ENCODE data around the gene ACAP1. TPM values are rescaled to one million over a fixed set of nuclear protein-coding genes. Genes with fewer than 3 reads are reported as not detected.
A peak's percentile ranks its signal among the peaks of the same experiment; 100 is the strongest.

The ACAP1 gene
- total and polyA plus RNA-seq, 3 donors from 2014 or later, result 12.6 to 140 (median 95.2) TPM

GRCh38 chr17:7354262-7354843 is 18.0 kb downstream of the ACAP1 start:
- H3K36me3 ChIP-seq (ENCODE audit: low read depth, missing control alignments), result no peaks in the 10 kb centered on the region
- WGBS, 2 donors, result 66 to 76% methylated on average over 9 of the region's 9 CpGs
- intact Hi-C loops (cut with DNase I; ENCODE audit: low total_unique reads), result loop anchor here (10.0 kb wide), 1 partner anchor 210 kb away; the partner anchor contains the start of gene SENP3
- H3K4me1 ChIP-seq, result peaks cover 20% of the 10 kb centered on the region
- H3K9me3 ChIP-seq, result no peaks in the 10 kb centered on the region
- TF ChIP-seq CTCF (IDR thresholded peaks at IDR 0.05) (no peak), POLR2A (IDR thresholded peaks at IDR 0.05) (no peak)
- no peak overlapping the region for H3K4me3 ChIP-seq
- no peaks in the 10 kb centered on the region for H3K27me3 ChIP-seq
- peak; percentile 51 for DNase-seq
- H3K27ac ChIP-seq, result no peak overlapping the region

GRCh38 chr17:7355053-7355452 is 18.7 kb downstream of the ACAP1 start, which contains the start of gene TMEM95:
Gene TMEM95, plus strand, starts transcription at chr17:7355156. Its CDS starts 49 bp downstream, at chr17:7355205.
- DNase-seq, result peak; percentile 76
- Histone ChIP-seq H3K9me3 (no peaks in the 10 kb centered on the region), H3K27me3 (no peaks in the 10 kb centered on the region), H3K36me3 (ENCODE audit: low read depth, missing control alignments) (no peaks in the 10 kb centered on the region), H3K4me3 (no peak within 1 kb of the TSS), H3K27ac (peak within 1 kb of the TSS in 1 of 2 donors; percentile 16), H3K4me1 (peaks cover 14% of the 10 kb centered on the region)
- 63 to 79% methylated on average over 6 to 10 of the region's 10 CpGs for WGBS, 2 donors
- TF ChIP-seq CTCF (IDR thresholded peaks at IDR 0.05) (no peak), POLR2A (IDR thresholded peaks at IDR 0.05) (no peak)
- intact Hi-C loops (cut with DNase I; ENCODE audit: low total_unique reads), result loop anchor here (10.0 kb wide), 1 partner anchor 210 kb away; the partner anchor contains the start of gene SENP3

- DNase-seq, result no peak
Measured at GRCh38 chr17:7355573-7355972, 19.2 kb downstream of the ACAP1 start.

GRCh38 chr17:7356072-7356549 is 19.8 kb downstream of the ACAP1 start:
- 29% methylated on average over 12 of the region's 12 CpGs; no CpG with 5 or more reads in 1 of the 2 donors for WGBS, 2 donors
- no peak overlapping the region for H3K27ac ChIP-seq
- peak; percentile 77 for DNase-seq
- H3K9me3 ChIP-seq, result no peaks in the 10 kb centered on the region
- no peaks in the 10 kb centered on the region for H3K36me3 ChIP-seq (ENCODE audit: low read depth, missing control alignments)
- TF ChIP-seq CTCF (IDR thresholded peaks at IDR 0.05) (peak; percentile 71 to 76 (median 75)), POLR2A (IDR thresholded peaks at IDR 0.05) (no peak)
- peaks cover 14% of the 10 kb centered on the region for H3K4me1 ChIP-seq
- H3K4me3 ChIP-seq, result no peak overlapping the region
- intact Hi-C loops (cut with DNase I; ENCODE audit: low total_unique reads), result loop anchor here (10.0 kb wide), 1 partner anchor 209 kb away; the partner anchor contains the start of gene SENP3
- no peaks in the 10 kb centered on the region for H3K27me3 ChIP-seq

More at GRCh38 chr17:7355573-7355972, 19.2 kb downstream of the ACAP1 start:
- H3K4me1 ChIP-seq, result peaks cover 14% of the 10 kb centered on the region
- TF ChIP-seq CTCF (IDR thresholded peaks at IDR 0.05) (no peak), POLR2A (IDR thresholded peaks at IDR 0.05) (no peak)
- no peak overlapping the region for H3K4me3 ChIP-seq
- no peak overlapping the region for H3K27ac ChIP-seq
- no peaks in the 10 kb centered on the region for H3K36me3 ChIP-seq (ENCODE audit: low read depth, missing control alignments)
- 77 to 84% methylated on average over 8 of the region's 8 CpGs for WGBS, 2 donors
- intact Hi-C loops (cut with DNase I; ENCODE audit: low total_unique reads), result loop anchor here (10.0 kb wide), 1 partner anchor 209 kb away; the partner anchor contains the start of gene SENP3
- no peaks in the 10 kb centered on the region for H3K27me3 ChIP-seq
- no peaks in the 10 kb centered on the region for H3K9me3 ChIP-seq

Measured in testis (tissue), 3 donors.